Measurements from ENCODE around the gene RIT2. TPM values are rescaled to one million over a fixed set of nuclear protein-coding genes. Genes with fewer than 3 reads are reported as not detected.

RIT2 gene
- total RNA-seq, 1 experiment from 2014 or later = not detected

- no peak for DNase-seq
- Histone ChIP-seq H3K4me1 (no peaks in the 10 kb centered on the region), H3K36me3 (ENCODE audit: control insufficient read depth, insufficient read depth, low read length) (no peaks in the 10 kb centered on the region), H3K9me3 (no peaks in the 10 kb centered on the region), H3K4me3 (ENCODE audit: low read depth, low read length) (no peak overlapping the region), H3K27me3 (replicated peaks; ENCODE audit: control insufficient read depth, insufficient read depth, low read length) (no peaks in the 10 kb centered on the region)
- no peaks in the 10 kb centered on the region for H3K9me3 Mint-ChIP-seq (ENCODE audit: unreplicated experiment)
- H3K27ac Mint-ChIP-seq (ENCODE audit: unreplicated experiment) = no peak overlapping the region
- BruUV-seq (replicated peaks) = no TSS peak
- no peaks in the 10 kb centered on the region for H3K27me3 Mint-ChIP-seq (ENCODE audit: insufficient read depth, unreplicated experiment)
- ChIA-PET CTCF (no interaction called here), POLR2A (no interaction called here)
- intact Hi-C loops (cut with micrococcal nuclease; ENCODE audit: unreplicated experiment) = loop anchor here (5.0 kb wide), 1 partner anchor 137 kb away; no protein-coding TSS in a partner anchor
- no peaks in the 10 kb centered on the region for H3K36me3 Mint-ChIP-seq (ENCODE audit: insufficient read depth, unreplicated experiment)
- TF ChIP-seq CTCF (IDR thresholded peaks at IDR 0.05; ENCODE audit: insufficient read depth in 1 of 2, low read depth in 1 of 2, low read length in 1 of 2, severe bottlenecking in 1 of 2, unreplicated experiment in 1 of 2) = no peak
- H3K4me1 Mint-ChIP-seq (ENCODE audit: low read depth, unreplicated experiment) = no peaks in the 10 kb centered on the region
- H3K4me3 Mint-ChIP-seq (ENCODE audit: unreplicated experiment) = no peak overlapping the region
These were observed 381.0 kb downstream of the RIT2 start for GRCh38 chr18:42734520-42734919.

- BruUV-seq (replicated peaks) = no TSS peak
- ChIA-PET CTCF (no interaction called here), POLR2A (no interaction called here)
- Mint-ChIP-seq H3K36me3 (ENCODE audit: insufficient read depth, unreplicated experiment) (no peaks in the 10 kb centered on the region), H3K4me3 (ENCODE audit: unreplicated experiment) (no peak overlapping the region), H3K9me3 (ENCODE audit: unreplicated experiment) (no peaks in the 10 kb centered on the region), H3K27me3 (ENCODE audit: insufficient read depth, unreplicated experiment) (no peaks in the 10 kb centered on the region), H3K27ac (ENCODE audit: unreplicated experiment) (no peak overlapping the region), H3K4me1 (ENCODE audit: low read depth, unreplicated experiment) (no peaks in the 10 kb centered on the region)
- no peaks in the 10 kb centered on the region for H3K27me3 ChIP-seq (replicated peaks; ENCODE audit: control insufficient read depth, insufficient read depth, low read length)
- peak in 1 of 2 experiments; percentile 3 for DNase-seq
- no peak for TF ChIP-seq CTCF (IDR thresholded peaks at IDR 0.05; ENCODE audit: insufficient read depth in 1 of 2, low read depth in 1 of 2, low read length in 1 of 2, severe bottlenecking in 1 of 2, unreplicated experiment in 1 of 2)
- H3K9me3 ChIP-seq = no peaks in the 10 kb centered on the region
- no peak overlapping the region for H3K4me3 ChIP-seq (ENCODE audit: low read depth, low read length)
- H3K36me3 ChIP-seq (ENCODE audit: control insufficient read depth, insufficient read depth, low read length) = no peaks in the 10 kb centered on the region
- H3K4me1 ChIP-seq = no peaks in the 10 kb centered on the region
- intact Hi-C loops (cut with micrococcal nuclease; ENCODE audit: unreplicated experiment) = loop anchor here (1.0 to 5.0 kb wide), 2 partner anchors 133 to 432 kb away; no protein-coding TSS in a partner anchor
These were observed 385.2 kb downstream of the RIT2 start for GRCh38 chr18:42730272-42730671.

GRCh38 chr18:42719221-42719620, 396.3 kb downstream of the RIT2 start:
- Mint-ChIP-seq H3K36me3 (ENCODE audit: insufficient read depth, unreplicated experiment) (no peaks in the 10 kb centered on the region), H3K27me3 (ENCODE audit: insufficient read depth, unreplicated experiment) (no peaks in the 10 kb centered on the region), H3K4me1 (ENCODE audit: low read depth, unreplicated experiment) (no peaks in the 10 kb centered on the region), H3K4me3 (ENCODE audit: unreplicated experiment) (no peak overlapping the region), H3K27ac (ENCODE audit: unreplicated experiment) (no peak overlapping the region), H3K9me3 (ENCODE audit: unreplicated experiment) (no peaks in the 10 kb centered on the region)
- H3K36me3 ChIP-seq (ENCODE audit: control insufficient read depth, insufficient read depth, low read length) = no peaks in the 10 kb centered on the region
- ChIA-PET CTCF (no interaction called here), POLR2A (no interaction called here)
- H3K27me3 ChIP-seq (replicated peaks; ENCODE audit: control insufficient read depth, insufficient read depth, low read length) = no peaks in the 10 kb centered on the region
- BruUV-seq (replicated peaks) = no TSS peak
- no peak for DNase-seq
- no peak overlapping the region for H3K4me3 ChIP-seq (ENCODE audit: low read depth, low read length)
- intact Hi-C loops (cut with micrococcal nuclease; ENCODE audit: unreplicated experiment) = no loop called here
- TF ChIP-seq CTCF (IDR thresholded peaks at IDR 0.05; ENCODE audit: insufficient read depth in 1 of 2, low read depth in 1 of 2, low read length in 1 of 2, severe bottlenecking in 1 of 2, unreplicated experiment in 1 of 2) = no peak
- no peaks in the 10 kb centered on the region for H3K4me1 ChIP-seq
- no peaks in the 10 kb centered on the region for H3K9me3 ChIP-seq
